ENCODE measurements around the gene ARHGAP21.

The ARHGAP21 gene

GRCh38 chr10:24533981-24534380, 189.7 kb downstream of the ARHGAP21 start:
- peak; percentile 75 for DNase-seq (ENCODE audit: low spot score)
